Measurements from ENCODE around the gene TIMELESS.

The TIMELESS gene

GRCh38 chr12:56474389-56474788 lies 25.2 kb upstream of the TIMELESS start:
- no peak for TF ChIP-seq CTCF (IDR thresholded peaks at IDR 0.05)
- H3K4me3 ChIP-seq (ENCODE audit: low read depth, low read length), result no peak overlapping the region

GRCh38 chr12:56469007-56469930 lies 20.0 kb upstream of the TIMELESS start:
- H2AFZ ChIP-seq, result peak overlapping the region; percentile 89
- TF ChIP-seq CTCF (IDR thresholded peaks at IDR 0.05), result no peak
- no peaks in the 10 kb centered on the region for H3K79me2 ChIP-seq
- H3K4me2 ChIP-seq (ENCODE audit: low read length), result peak overlapping the region; percentile 91
- H3K27ac ChIP-seq, result peak overlapping the region; percentile 79
- no peaks in the 10 kb centered on the region for H3K4me1 ChIP-seq
- no peaks in the 10 kb centered on the region for H3K27me3 ChIP-seq (ENCODE audit: control insufficient read depth, insufficient read depth, low read length)
- H3K9me3 ChIP-seq (ENCODE audit: control insufficient read depth, low read length), result no peaks in the 10 kb centered on the region
- H3K9ac ChIP-seq, result no peak overlapping the region
- peak overlapping the region; percentile 89 for H3K4me3 ChIP-seq (ENCODE audit: low read depth, low read length)
- no peaks in the 10 kb centered on the region for H3K36me3 ChIP-seq (ENCODE audit: control insufficient read depth, insufficient read depth, low read length)

More at GRCh38 chr12:56474389-56474788, 25.2 kb upstream of the TIMELESS start:
- Histone ChIP-seq H3K27ac (no peak overlapping the region), H3K9me3 (ENCODE audit: control insufficient read depth, low read length) (no peaks in the 10 kb centered on the region), H3K27me3 (ENCODE audit: control insufficient read depth, insufficient read depth, low read length) (no peaks in the 10 kb centered on the region), H3K4me1 (no peaks in the 10 kb centered on the region), H3K79me2 (peaks cover 18% of the 10 kb centered on the region), H2AFZ (no peak overlapping the region), H3K9ac (no peak overlapping the region), H3K36me3 (ENCODE audit: control insufficient read depth, insufficient read depth, low read length) (no peaks in the 10 kb centered on the region), H3K4me2 (ENCODE audit: low read length) (no peak overlapping the region)

DNA sequence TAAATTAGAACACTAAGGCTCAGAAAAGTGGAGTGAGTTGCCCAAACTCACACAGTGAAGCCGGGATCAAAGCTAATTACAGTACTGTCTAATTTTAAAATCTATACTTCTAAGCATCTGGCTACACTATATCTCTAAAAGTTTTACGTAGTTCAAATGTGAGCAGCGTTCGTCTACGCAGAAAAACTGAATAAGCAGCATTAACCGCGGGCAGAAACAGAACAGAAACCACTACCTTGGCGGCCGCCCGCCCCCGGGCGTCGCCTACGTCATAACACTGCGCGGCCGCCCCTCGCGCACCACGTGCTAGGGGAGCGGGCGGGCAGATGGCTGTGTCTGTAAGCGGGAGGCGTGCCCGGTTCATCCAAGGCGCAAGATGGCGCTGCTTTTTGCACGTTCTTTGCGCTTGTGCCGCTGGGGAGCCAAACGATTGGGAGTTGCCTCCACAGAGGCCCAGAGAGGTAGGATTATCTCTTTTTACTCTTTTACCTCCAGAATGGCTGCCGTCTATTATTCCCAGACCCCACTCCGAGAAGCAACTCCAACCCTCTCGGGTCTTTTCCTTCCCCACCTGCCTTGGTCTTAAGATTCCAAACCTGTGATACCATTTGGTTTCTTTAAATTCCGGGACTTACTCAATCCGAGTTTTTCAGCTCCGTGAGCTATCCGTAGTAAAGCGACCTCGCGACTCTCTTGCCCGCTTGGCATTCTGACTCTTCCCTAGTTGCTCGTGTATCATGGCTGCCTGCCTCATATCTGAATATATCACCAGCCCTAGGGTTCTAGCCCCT lies 19.2 kb upstream of the TIMELESS start, which contains the start of gene SPRYD4:
Gene SPRYD4, plus strand, starts transcription at position 363 of the 791 bp plus-strand sequence. Its CDS starts 14 bp downstream, at position 377.
- Histone ChIP-seq H3K27me3 (ENCODE audit: control insufficient read depth, insufficient read depth, low read length) (no peaks in the 10 kb centered on the region), H3K4me2 (ENCODE audit: low read length) (peak within 1 kb of the TSS; percentile 91), H3K4me1 (no peaks in the 10 kb centered on the region), H3K9ac (no peak within 1 kb of the TSS), H3K27ac (peak within 1 kb of the TSS; percentile 79), H3K9me3 (ENCODE audit: control insufficient read depth, low read length) (no peaks in the 10 kb centered on the region), H3K4me3 (ENCODE audit: low read depth, low read length) (peak within 1 kb of the TSS; percentile 89), H3K36me3 (ENCODE audit: control insufficient read depth, insufficient read depth, low read length) (no peaks in the 10 kb centered on the region), H3K79me2 (no peaks in the 10 kb centered on the region), H2AFZ (peak within 1 kb of the TSS; percentile 89)
- TF ChIP-seq CTCF (IDR thresholded peaks at IDR 0.05), result peak; percentile 44

DNA sequence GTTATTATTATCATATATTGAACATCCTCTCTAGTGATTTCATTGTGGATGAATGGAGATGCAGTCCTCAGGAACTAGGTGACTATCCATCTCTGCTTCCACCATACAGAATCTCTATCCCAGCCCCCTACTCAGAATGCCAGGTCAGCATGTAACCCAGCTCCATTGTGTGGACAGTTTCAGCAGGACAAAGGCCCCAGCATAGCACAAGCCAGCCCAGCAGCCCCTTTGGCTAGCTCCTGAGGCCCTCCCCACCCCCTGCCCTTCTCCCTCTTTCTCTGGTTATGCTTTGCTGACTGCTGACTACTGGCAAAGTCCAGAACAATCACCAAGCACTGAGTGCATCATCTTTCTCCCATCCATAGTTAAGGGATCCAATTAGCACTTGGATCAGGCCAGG lies 13.3 kb upstream of the TIMELESS start:
- Histone ChIP-seq H3K27me3 (ENCODE audit: control insufficient read depth, insufficient read depth, low read length) (no peaks in the 10 kb centered on the region), H3K4me3 (ENCODE audit: low read depth, low read length) (no peak overlapping the region), H3K27ac (no peak overlapping the region), H3K9me3 (ENCODE audit: control insufficient read depth, low read length) (no peaks in the 10 kb centered on the region), H3K9ac (no peak overlapping the region), H3K79me2 (no peaks in the 10 kb centered on the region), H3K36me3 (ENCODE audit: control insufficient read depth, insufficient read depth, low read length) (no peaks in the 10 kb centered on the region), H2AFZ (no peak overlapping the region), H3K4me2 (ENCODE audit: low read length) (no peak overlapping the region), H3K4me1 (no peaks in the 10 kb centered on the region)
- no peak for TF ChIP-seq CTCF (IDR thresholded peaks at IDR 0.05)

Measured in parathyroid adenoma (tissue), 2 donors.